Measurements from ENCODE around the gene EFNA5.

The EFNA5 gene

GRCh38 chr5:107383414-107383813 is 287.3 kb downstream of the EFNA5 start:
- no peak for DNase-seq

- no peak for DNase-seq
Measured at GRCh38 chr5:107381189-107381856, 289.4 kb downstream of the EFNA5 start.

GRCh38 chr5:107380654-107381053 is 290.1 kb downstream of the EFNA5 start:
- DNase-seq = no peak

- DNase-seq = no peak
Measured at GRCh38 chr5:107378218-107378899, 292.4 kb downstream of the EFNA5 start.

- DNase-seq = no peak
Measured at GRCh38 chr5:107377277-107377609, 293.5 kb downstream of the EFNA5 start.

GRCh38 chr5:107376546-107377276 is 294.0 kb downstream of the EFNA5 start:
- DNase-seq = no peak

GRCh38 chr5:107373549-107374263 is 297.0 kb downstream of the EFNA5 start:
- DNase-seq = no peak

GRCh38 chr5:107372723-107373450 is 297.9 kb downstream of the EFNA5 start:
- DNase-seq = no peak

GRCh38 chr5:107370396-107370968 is 300.3 kb downstream of the EFNA5 start:
- no peak for DNase-seq

- DNase-seq = no peak
Measured at GRCh38 chr5:107369622-107370021, 301.1 kb downstream of the EFNA5 start.

GRCh38 chr5:107368615-107369014 is 302.1 kb downstream of the EFNA5 start:
- DNase-seq = no peak

GRCh38 chr5:107367939-107368338 is 302.8 kb downstream of the EFNA5 start:
- DNase-seq = no peak

GRCh38 chr5:107367480-107367879 is 303.3 kb downstream of the EFNA5 start:
- no peak for DNase-seq

- peak; percentile 24 for DNase-seq
Measured at GRCh38 chr5:107365320-107366109, 305.2 kb downstream of the EFNA5 start.

- DNase-seq = no peak
Measured at GRCh38 chr5:107364443-107365319, 306.1 kb downstream of the EFNA5 start.

- DNase-seq = no peak
Measured at GRCh38 chr5:107363768-107364167, 307.0 kb downstream of the EFNA5 start.

GRCh38 chr5:107361945-107362344 is 308.8 kb downstream of the EFNA5 start:
- DNase-seq = no peak

- no peak for DNase-seq
Measured at GRCh38 chr5:107359916-107360234, 310.9 kb downstream of the EFNA5 start.

- DNase-seq = no peak
Measured at GRCh38 chr5:107359033-107359915, 311.5 kb downstream of the EFNA5 start.

GRCh38 chr5:107356891-107357290 is 313.8 kb downstream of the EFNA5 start:
- no peak for DNase-seq
